Right atrium auricular region (tissue), 2 donors: Measurements from ENCODE around the gene TBRG1. TPM values are rescaled to one million over a fixed set of nuclear protein-coding genes. Genes with fewer than 3 reads are reported as not detected.

Experiments used
- total RNA-seq, 2 donors: library from RNA; depleted of rRNA; stranded (reverse); fragments of >200 nt; gene quantifications; one replicate each; pipeline ENCODE4 v1.1.0, GENCODE V29; 2016

TBRG1 gene
- total RNA-seq, 2 donors from 2014 or later, result 20.0 to 27.6 TPM

Other genes with a start within 250 kb of the TBRG1 start
- gene OR8B2, start 238.4 kb upstream of the TBRG1 start, total RNA-seq, result not detected
- not detected for gene OR8B3, start 223.8 kb upstream of the TBRG1 start, total RNA-seq
- gene OR8B4, start 198.0 kb upstream of the TBRG1 start, total RNA-seq, result not detected
- gene OR8B8, start 177.2 kb upstream of the TBRG1 start, total RNA-seq, result not detected
- not detected for gene OR8B12, start 79.2 kb upstream of the TBRG1 start, total RNA-seq
- not detected for gene OR8A1, start 52.9 kb upstream of the TBRG1 start, total RNA-seq
- not detected for gene PANX3, start 11.4 kb upstream of the TBRG1 start, total RNA-seq
- gene SIAE, start 50.9 kb downstream of the TBRG1 start, total RNA-seq, result 10 to 100 TPM; 12.5 to 40.8 TPM
- 1 to 10 TPM; 4.7 to 5.9 TPM for gene SPA17, start 51.0 kb downstream of the TBRG1 start, total RNA-seq
- 1 to 10 TPM; 2.2 to 2.8 TPM for gene NRGN, start 117.1 kb downstream of the TBRG1 start, total RNA-seq
- gene VSIG2, start 129.4 kb downstream of the TBRG1 start, total RNA-seq, result 1 to 10 TPM; 1.1 to 6.3 TPM
- gene ESAM, start 139.4 kb downstream of the TBRG1 start, total RNA-seq, result 10 to 100 TPM; 60.6 to 64.6 TPM
- 1 to 10 TPM; 2.9 to 6.5 TPM for gene MSANTD2, start 177.5 kb downstream of the TBRG1 start, total RNA-seq
- gene ROBO3, start 242.6 kb downstream of the TBRG1 start, total RNA-seq, result 10 to 100 TPM in 1 of 2 donors, 1 to 10 TPM in 1; 6.4 to 10.1 TPM